NCI-H226 (cell line): ENCODE results near the gene TMIE.

Experiments
- DNase-seq: peaks from one replicate; pipeline ENCODE4 v3.0.0-alpha.2; 2015

The TMIE gene

GRCh38 chr3:46701181-46701939 is at the start of gene TMIE:
TSS of gene TMIE (plus strand) at chr3:46701392. CDS start at chr3:46701488, 96 bp downstream.
- DNase-seq = no peak

- no peak for DNase-seq
Measured at GRCh38 chr3:46655271-46655670, 45.9 kb upstream of the TMIE start.

- no peak for DNase-seq
Measured at GRCh38 chr3:46656778-46657556, 44.2 kb upstream of the TMIE start.

- no peak for DNase-seq
Measured at GRCh38 chr3:46659285-46659684, 41.9 kb upstream of the TMIE start.

GRCh38 chr3:46660003-46660402 is 41.2 kb upstream of the TMIE start:
- DNase-seq = no peak

GRCh38 chr3:46660543-46661523 is 40.4 kb upstream of the TMIE start:
- no peak for DNase-seq

GRCh38 chr3:46661776-46662766 is 39.1 kb upstream of the TMIE start:
- DNase-seq = no peak

- DNase-seq = no peak
Measured at GRCh38 chr3:46662771-46663551, 38.2 kb upstream of the TMIE start.

GRCh38 chr3:46663591-46664135 is 37.5 kb upstream of the TMIE start:
- no peak for DNase-seq

- DNase-seq = no peak
Measured at GRCh38 chr3:46664188-46664970, 36.8 kb upstream of the TMIE start.

GRCh38 chr3:46664971-46665762 is 36.0 kb upstream of the TMIE start:
- DNase-seq = no peak

- DNase-seq = no peak
Measured at GRCh38 chr3:46665763-46666452, 35.3 kb upstream of the TMIE start.

- no peak for DNase-seq
Measured at GRCh38 chr3:46666453-46666845, 34.7 kb upstream of the TMIE start.

GRCh38 chr3:46667061-46667621 is 34.1 kb upstream of the TMIE start:
- DNase-seq = no peak

GRCh38 chr3:46667657-46668056 is 33.5 kb upstream of the TMIE start:
- DNase-seq = no peak

- DNase-seq = no peak
Measured at GRCh38 chr3:46668116-46668515, 33.1 kb upstream of the TMIE start.

GRCh38 chr3:46668591-46668990 is 32.6 kb upstream of the TMIE start:
- DNase-seq = no peak
